Measurements from ENCODE around the gene VGLL4.
"Not testable (repeated sequence)": the region's sequence is repeated elsewhere in the genome, so short reads cannot be mapped to it uniquely, and the experiment has no call there.

Gene VGLL4

DNA sequence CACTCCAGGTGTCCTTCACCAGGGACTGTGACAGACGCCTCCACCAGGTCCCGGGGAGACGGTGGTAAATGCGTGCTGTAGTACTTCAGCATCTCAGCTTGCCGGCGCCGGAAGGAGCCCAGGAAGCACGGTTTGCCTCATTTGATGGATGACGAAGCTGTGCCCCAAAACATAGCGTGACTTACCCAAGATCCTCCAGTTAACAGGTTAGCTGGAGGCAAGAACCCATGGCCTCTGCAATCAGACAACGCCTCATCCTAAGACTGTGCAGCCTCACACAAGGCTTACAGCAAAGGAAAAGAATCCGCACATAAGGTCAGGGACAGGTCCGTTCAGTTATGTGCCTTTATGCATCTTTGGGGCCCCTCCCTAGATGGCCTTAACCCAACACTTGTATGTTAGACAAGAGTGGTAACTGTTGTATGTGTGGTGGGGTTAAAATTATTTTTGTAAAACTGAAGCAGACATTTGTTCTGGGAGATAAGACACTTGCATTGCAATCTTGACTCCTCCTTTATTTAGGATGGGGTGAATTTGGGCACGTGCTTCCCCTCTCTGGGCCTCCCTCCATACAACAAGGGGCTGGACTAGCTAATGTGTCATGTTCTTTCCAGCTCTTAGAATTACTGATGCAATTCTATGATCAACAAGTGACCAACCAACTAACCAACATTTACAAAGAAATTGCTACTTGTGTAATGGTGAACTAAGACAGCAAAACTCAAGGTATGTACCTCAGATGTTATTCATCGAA is 39.4 kb downstream of the VGLL4 start:
- peak; percentile 93 for DNase-seq

DNA sequence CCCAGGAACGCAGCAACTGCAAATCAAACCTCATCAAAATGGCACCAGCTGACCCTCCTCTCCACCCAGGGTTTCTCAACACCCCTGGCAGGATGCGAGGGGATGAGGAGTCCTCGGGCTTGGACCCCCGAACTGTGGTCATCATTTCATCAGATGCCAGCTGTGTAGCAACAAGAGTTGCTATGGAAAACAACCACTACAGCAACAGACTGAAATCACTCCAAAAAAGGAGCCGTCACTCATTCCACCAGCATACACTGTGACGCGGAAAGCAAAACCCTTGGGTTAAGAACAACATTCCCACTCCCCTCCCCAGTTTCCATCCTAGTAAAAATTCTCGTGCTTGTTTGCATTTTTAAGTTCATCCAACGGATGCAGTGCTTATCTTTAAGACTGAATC is 40.1 kb downstream of the VGLL4 start:
- DNase-seq = peak; percentile 65

DNA sequence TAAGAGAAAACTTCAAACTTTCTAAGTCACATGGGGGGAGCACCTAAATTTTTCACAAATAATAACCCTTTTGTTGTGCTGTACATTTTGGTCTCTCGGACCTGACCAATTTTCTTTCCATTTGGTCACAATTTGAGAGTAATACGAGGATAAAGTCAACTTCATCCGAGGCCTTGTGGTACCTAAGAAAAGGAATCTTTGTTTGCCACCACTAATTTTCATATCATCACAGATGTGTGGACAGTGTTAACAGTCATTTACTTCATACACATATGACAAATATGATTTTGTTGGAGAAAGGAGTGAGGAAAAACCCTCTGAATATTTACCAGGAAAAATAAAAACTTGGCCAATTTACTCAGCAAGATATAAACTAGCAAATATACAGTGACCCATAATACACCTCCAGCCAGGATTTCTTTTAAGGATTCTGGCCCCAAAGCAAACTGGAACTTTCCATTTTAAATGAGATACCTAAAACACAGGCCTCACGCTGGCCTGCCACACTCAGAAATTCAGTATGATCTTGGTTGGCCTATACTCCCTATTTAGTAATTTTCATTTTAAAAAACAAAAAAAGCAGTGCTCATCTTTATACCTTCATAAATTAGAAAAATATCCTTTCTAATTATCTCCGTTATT is 40.7 kb downstream of the VGLL4 start:
- DNase-seq = no peak

DNA sequence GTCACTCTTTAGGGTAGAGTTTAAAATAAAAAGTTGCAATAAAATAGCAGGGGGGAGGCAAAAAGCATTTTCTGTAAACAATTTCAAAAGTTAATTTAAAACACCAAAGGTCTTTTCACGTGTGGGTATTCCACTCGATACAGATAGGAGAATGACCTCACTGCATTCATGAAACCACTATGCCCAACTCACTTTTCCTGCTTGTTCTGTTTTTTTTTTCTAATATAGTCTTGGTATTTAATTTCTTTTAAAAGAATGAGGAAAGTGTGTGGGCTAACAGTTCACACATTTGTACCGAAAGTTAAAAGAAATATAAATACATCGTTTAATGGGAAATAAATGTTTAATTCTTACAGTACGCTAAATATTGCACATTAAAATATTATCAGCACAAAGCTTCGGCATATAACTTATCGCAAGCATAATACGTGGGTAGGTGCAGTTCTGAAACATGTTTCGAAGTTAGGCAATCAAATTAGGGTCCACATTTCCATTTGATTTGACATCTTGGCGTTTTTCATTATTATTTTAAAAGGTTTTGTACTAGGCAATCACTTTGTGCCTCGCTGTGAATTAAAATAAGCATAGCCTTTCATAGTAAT is 41.4 kb downstream of the VGLL4 start:
- no peak for DNase-seq

- no peak for DNase-seq
These were observed 42.1 kb downstream of the VGLL4 start for GRCh38 chr3:11601446-11602238.

DNA sequence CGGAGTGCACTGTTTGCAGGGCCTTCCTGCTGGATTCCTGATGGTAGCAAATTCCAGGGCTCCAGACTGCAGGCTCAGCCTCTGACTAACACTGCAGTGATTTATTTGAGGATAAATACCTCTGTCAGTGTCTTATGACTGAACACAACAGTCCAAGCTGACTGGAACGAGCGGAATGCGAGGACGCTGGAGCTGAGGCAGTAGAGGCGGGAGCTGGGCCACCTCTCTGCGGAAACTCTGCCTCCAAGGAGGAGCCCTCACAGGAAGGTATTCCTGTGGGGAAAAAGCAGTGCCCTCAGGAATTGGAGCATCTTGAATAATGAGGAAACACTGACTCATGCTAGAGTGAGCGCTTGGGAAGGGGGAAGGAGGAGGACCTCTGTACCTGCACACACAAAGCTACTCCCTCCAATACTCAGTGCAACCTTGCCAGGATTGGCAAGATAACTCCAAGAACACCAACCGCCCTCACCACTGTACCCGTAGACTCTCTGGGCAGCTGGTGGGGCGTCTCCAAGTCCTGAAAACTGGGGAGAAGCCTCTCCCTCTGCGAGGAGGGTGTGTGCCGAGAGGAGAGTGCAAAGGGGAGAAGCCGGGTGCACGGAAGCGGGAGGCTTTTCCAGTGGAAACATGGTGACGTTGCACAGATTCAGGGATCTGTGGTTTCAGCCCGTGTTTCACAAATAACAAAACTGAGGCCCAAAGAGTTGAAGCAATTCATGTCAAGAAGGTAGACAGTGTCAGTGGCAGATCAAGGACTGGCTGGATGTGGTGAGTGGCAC is 43.0 kb downstream of the VGLL4 start:
- peak; percentile 99 for DNase-seq

- no peak for DNase-seq
These were observed 47.3 kb downstream of the VGLL4 start for GRCh38 chr3:11596387-11596786.

GRCh38 chr3:11595024-11595423 is 48.7 kb downstream of the VGLL4 start:
- DNase-seq = not testable (repeated sequence)

GRCh38 chr3:11593318-11594034 is 50.2 kb downstream of the VGLL4 start:
- no peak for DNase-seq

DNA sequence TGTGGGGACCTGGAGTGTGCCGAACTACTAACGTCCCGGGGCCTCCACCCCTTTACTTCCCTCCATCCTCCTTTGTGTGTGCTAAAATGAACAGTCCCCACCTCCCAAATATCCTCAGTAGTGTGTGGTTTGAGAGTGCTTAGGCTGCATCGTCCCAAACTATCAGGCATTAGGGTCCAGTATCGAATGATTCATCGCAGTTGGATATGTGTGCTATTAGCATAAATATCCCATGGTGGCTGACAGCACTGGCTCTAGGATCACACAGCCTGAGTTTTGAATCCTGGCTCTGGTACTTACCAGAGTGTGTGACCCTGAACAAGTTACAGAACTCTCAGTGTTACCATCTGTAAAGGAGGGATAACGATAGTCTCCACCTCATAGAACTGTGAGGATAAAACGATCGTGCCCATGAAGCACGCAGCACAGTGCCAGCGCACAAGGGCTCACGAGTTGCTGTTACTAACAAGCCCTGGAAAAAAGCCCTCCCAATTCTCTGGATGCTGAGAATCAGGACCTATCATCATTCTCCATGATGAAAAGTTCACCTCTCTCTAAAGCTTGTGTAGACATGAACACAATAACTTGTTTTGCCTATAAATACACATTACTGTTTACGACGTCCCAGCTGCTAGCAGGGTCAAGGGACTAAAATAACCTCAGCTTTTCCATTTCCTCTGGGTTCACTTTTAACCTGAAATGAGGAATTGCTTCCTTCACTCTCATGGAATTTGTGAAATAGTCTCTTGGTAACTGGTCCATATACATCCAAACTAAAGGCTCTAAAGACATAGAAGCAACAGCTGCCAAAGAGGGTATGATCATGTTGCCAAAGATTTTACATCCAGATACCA is 51.0 kb downstream of the VGLL4 start:
- DNase-seq = peak; percentile 40

DNA sequence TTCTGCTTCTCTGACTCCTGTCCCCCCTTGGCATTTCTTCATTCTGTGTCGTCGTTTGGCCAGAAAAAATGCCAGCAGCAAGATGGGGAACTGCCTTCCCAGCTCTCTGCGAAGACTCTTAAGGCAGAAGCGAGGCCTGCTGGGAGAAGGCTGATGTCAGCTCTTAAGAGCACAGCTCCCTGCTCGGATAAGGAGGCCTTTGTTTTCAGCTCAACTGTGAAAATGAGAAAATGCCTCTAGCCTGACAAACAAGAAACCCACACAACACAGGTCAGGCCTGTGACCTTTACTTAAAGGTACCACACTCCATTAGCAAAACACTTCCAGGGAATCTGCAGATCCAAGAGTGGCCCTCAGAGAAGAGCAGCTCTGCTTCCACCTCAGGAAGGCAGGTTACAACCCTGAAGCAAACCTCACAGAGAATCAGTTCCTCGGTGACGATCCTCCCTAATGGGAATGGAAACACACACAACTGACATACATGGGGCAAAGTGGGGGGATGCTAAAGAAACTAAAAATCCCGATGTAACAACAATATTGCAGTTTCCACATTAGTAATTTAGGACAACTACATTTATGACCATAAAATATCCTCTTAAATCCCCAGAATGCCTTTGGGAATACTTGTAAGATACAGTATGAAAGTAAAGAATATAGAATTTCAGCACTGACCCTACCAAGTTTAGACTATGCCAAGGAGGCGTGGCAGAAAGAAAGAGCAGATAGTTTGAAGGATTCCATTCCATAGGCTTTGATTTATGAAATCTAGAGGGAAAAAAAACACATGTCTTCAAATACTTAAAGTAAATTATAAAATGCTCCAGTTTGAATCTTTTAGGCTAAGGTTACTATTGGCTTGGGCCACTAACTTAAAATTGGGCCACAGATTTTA is 52.1 kb downstream of the VGLL4 start:
- DNase-seq = peak; percentile 28

- peak; percentile 73 for DNase-seq
These were observed 52.7 kb downstream of the VGLL4 start for GRCh38 chr3:11591002-11591355.

GRCh38 chr3:11589706-11590105 is 54.0 kb downstream of the VGLL4 start:
- no peak for DNase-seq

GRCh38 chr3:11588755-11589154 is 55.0 kb downstream of the VGLL4 start:
- no peak for DNase-seq

- no peak for DNase-seq
These were observed 55.4 kb downstream of the VGLL4 start for GRCh38 chr3:11588338-11588737.

- DNase-seq = no peak
These were observed 55.9 kb downstream of the VGLL4 start for GRCh38 chr3:11587766-11588165.

GRCh38 chr3:11584570-11584969 is 59.1 kb downstream of the VGLL4 start:
- no peak for DNase-seq

DNA sequence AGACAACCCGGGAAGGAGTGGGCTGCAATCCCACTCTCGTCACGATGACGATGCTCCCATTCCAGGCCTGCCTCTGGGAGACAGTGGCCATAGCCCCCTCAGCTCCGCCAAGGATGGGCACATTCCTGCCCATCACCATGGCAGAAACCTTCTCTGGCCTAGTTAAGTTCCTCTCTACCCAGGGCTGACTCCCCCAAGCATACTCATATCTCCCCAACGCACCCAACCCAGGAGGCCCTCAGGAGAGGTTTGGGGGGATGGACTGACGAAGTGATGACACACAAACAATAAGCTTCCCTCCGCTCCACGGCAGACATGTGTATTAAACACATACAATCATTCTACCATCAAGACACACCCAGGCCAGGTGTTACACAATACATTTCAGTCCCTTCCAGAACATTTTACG is 60.1 kb downstream of the VGLL4 start:
- peak; percentile 55 for DNase-seq

GRCh38 chr3:11583235-11583634 is 60.5 kb downstream of the VGLL4 start:
- DNase-seq = no peak

Measured in HCEC 1CT (cell line).